H1 (cell line): ENCODE data around the gene MYO9A. TPM values are rescaled to one million over a fixed set of nuclear protein-coding genes. Genes with fewer than 3 reads are reported as not detected.

Experiments used
- CTCF ChIA-PET: fragments of 300-600 bp; sonication (Branson Sonifier 250); formaldehyde crosslinking; loops from one replicate; lab custom pipeline; 2021; ENCODE audit not compliant: partially characterized antibody; lab: Charles Lee
- POLR2A ChIA-PET: fragments of 300-600 bp; sonication (Branson Sonifier 250); formaldehyde crosslinking; loops from one replicate; lab custom pipeline; 2021; ENCODE audit warnings: inconsistent platforms; ENCODE audit not compliant: partially characterized antibody; lab: Charles Lee
- DNase-seq, 2 experiments: peaks; one replicate each; pipeline versions ENCODE4 v3.0.0 to v3.0.0-alpha.2; 2010 to 2022; ENCODE audit warnings: low spot score in 2 of 2, low read depth in 1 of 2, mixed read lengths in 1 of 2
- FAIRE-seq: peaks from 2 replicates; lab custom pipeline; 2011; peaks lifted over from hg19 to GRCh38; lab: Jason Lieb, UNC
- H2AFZ ChIP-seq: 2 replicates; pipeline ENCODE4 v1.8.1; 2012; ENCODE audit warnings: low read length, inconsistent platforms
- H2AK5ac ChIP-seq: 2 replicates; pipeline ENCODE4 v1.6.1; 2013; ENCODE audit warnings: low read depth, low read length
- H2BK120ac ChIP-seq: replicated peaks from 2 replicates; pipeline ENCODE3; 2013; ENCODE audit warnings: low read depth, low read length, inconsistent platforms
- H2BK12ac ChIP-seq: 2 replicates; pipeline ENCODE4 v1.6.1; 2013; ENCODE audit warnings: low read depth, low read length
- H2BK15ac ChIP-seq: 2 replicates; pipeline ENCODE4 v1.6.1; 2013; ENCODE audit warnings: low read length
- H2BK20ac ChIP-seq: 2 replicates; pipeline ENCODE4 v1.6.1; 2013; ENCODE audit warnings: low read length
- H2BK5ac ChIP-seq: 2 replicates; pipeline ENCODE4 v1.6.1; 2013; ENCODE audit warnings: low read depth, low read length
- H3K14ac ChIP-seq: 2 replicates; pipeline ENCODE4 v1.6.1; 2013; ENCODE audit warnings: inconsistent platforms; ENCODE audit not compliant: insufficient read length
- H3K18ac ChIP-seq: 2 replicates; pipeline ENCODE4 v1.6.1; 2013; ENCODE audit warnings: low read length; ENCODE audit errors: extremely low read depth
- H3K23ac ChIP-seq: 2 replicates; pipeline ENCODE4 v1.6.1; 2013; ENCODE audit warnings: inconsistent platforms; ENCODE audit not compliant: insufficient read length
- H3K23me2 ChIP-seq: 2 replicates; pipeline ENCODE4 v1.6.1; 2013; ENCODE audit warnings: low read depth, low read length
- H3K27ac ChIP-seq: 2 replicates; pipeline ENCODE4 v1.6.1; 2011; ENCODE audit warnings: low read depth, low read length, inconsistent platforms
- H3K27me3 ChIP-seq, 4 experiments: replicated peaks in 1 of 4; 1 replicate in 1 of 4; 2 replicates in 3 of 4; pipeline versions ENCODE4 v1.6.1 to v1.8.1; 2011 to 2013; ENCODE audit warnings: low read length in 3 of 4, mild to moderate bottlenecking in 3 of 4, inconsistent platforms in 2 of 4, mixed read lengths in 2 of 4, moderate library complexity in 1 of 4; ENCODE audit not compliant: control insufficient read depth in 3 of 4, insufficient read depth in 3 of 4; ENCODE audit errors: extremely low read depth in 1 of 4
- H3K36me3 ChIP-seq, 4 experiments: 2 replicates each; pipeline versions ENCODE4 v1.6.1 to v1.8.1; 2011 to 2013; ENCODE audit warnings: mild to moderate bottlenecking in 4 of 4, low read length in 3 of 4, moderate library complexity in 2 of 4, control low read depth in 1 of 4, inconsistent platforms in 1 of 4; ENCODE audit not compliant: insufficient read depth in 4 of 4, control insufficient read depth in 2 of 4
- H3K4ac ChIP-seq: replicated peaks from 2 replicates; pipeline ENCODE3; 2013; ENCODE audit warnings: low read length, low read depth, mixed read lengths, inconsistent platforms; ENCODE audit not compliant: insufficient read length
- H3K4me1 ChIP-seq, 4 experiments: replicated peaks in 1 of 4; 1 replicate in 1 of 4; 2 replicates in 3 of 4; pipeline versions ENCODE4 v1.6.1 to v1.8.1; 2011 to 2013; ENCODE audit warnings: low read length in 3 of 4, inconsistent platforms in 2 of 4, mixed read lengths in 1 of 4; ENCODE audit not compliant: insufficient read depth in 4 of 4, control insufficient read depth in 3 of 4
- H3K4me2 ChIP-seq, 2 experiments: 2 replicates each; pipeline versions ENCODE4 v1.6.1 to v1.8.1; 2011 to 2013; ENCODE audit warnings: low read depth in 2 of 2, low read length in 2 of 2, control low read depth in 1 of 2, inconsistent platforms in 1 of 2, mild to moderate bottlenecking in 1 of 2; ENCODE audit not compliant: insufficient read depth in 1 of 2
- H3K4me3 ChIP-seq, 4 experiments: fragments of 200-600, 300-600 bp in 1 of 4; sonication (generic), shearing (Covaris generic), sonication (Bioruptor Twin) in 1 of 4; 2 replicates each; pipeline versions ENCODE4 v1.5.1 to v1.8.1; 2011 to 2016; ENCODE audit warnings: low read length in 4 of 4, low read depth in 3 of 4, control low read depth in 2 of 4, inconsistent platforms in 2 of 4, mild to moderate bottlenecking in 2 of 4, mixed read lengths in 1 of 4, moderate library complexity in 1 of 4; ENCODE audit not compliant: insufficient read depth in 2 of 4; ENCODE audit errors: extremely low read depth in 1 of 4
- H3K56ac ChIP-seq: replicated peaks from 2 replicates; pipeline ENCODE3; 2013; ENCODE audit warnings: low read depth, mild to moderate bottlenecking, mixed read lengths, low read length, inconsistent platforms; ENCODE audit not compliant: insufficient read length
- H3K79me1 ChIP-seq: 2 replicates; pipeline ENCODE4 v1.6.1; 2013; ENCODE audit warnings: low read depth, low read length, control low read depth
- H3K79me2 ChIP-seq, 2 experiments: 2 replicates each; pipeline versions ENCODE4 v1.6.1 to v1.8.1; 2012 to 2013; ENCODE audit warnings: low read length in 2 of 2, mild to moderate bottlenecking in 2 of 2, inconsistent platforms in 1 of 2; ENCODE audit not compliant: insufficient read depth in 2 of 2, control insufficient read depth in 1 of 2
- H3K9ac ChIP-seq, 4 experiments: replicated peaks in 1 of 4; 1 replicate in 1 of 4; 2 replicates in 3 of 4; pipeline versions ENCODE4 v1.6.1 to v1.8.1; 2011 to 2013; ENCODE audit warnings: low read depth in 3 of 4, low read length in 3 of 4, control low read depth in 2 of 4, mild to moderate bottlenecking in 2 of 4, moderate library complexity in 2 of 4, inconsistent platforms in 1 of 4; ENCODE audit errors: extremely low read depth in 1 of 4
- H3K9me3 ChIP-seq, 2 experiments: 2 replicates each; pipeline versions ENCODE4 v1.6.1 to v1.8.1; 2012 to 2013; ENCODE audit warnings: mild to moderate bottlenecking in 2 of 2, moderate library complexity in 2 of 2, control low read depth in 1 of 2, inconsistent platforms in 1 of 2, low read depth in 1 of 2, low read length in 1 of 2, mixed read lengths in 1 of 2; ENCODE audit not compliant: insufficient read depth in 2 of 2
- H4K20me1 ChIP-seq, 2 experiments: replicated peaks in 1 of 2; 2 replicates each; pipeline versions ENCODE3 to v1.8.1; 2011 to 2013; ENCODE audit warnings: inconsistent platforms in 2 of 2, low read length in 2 of 2, mild to moderate bottlenecking in 1 of 2; ENCODE audit not compliant: insufficient read depth in 2 of 2, control insufficient read depth in 1 of 2
- H4K5ac ChIP-seq: 2 replicates; pipeline ENCODE4 v1.6.1; 2013; ENCODE audit warnings: low read length, low read depth, mixed read lengths, inconsistent platforms; ENCODE audit not compliant: insufficient read length
- H4K8ac ChIP-seq: 2 replicates; pipeline ENCODE4 v1.8.0; 2013; ENCODE audit warnings: mild to moderate bottlenecking, moderate library complexity, low read length, inconsistent platforms; ENCODE audit not compliant: insufficient read depth; ENCODE audit errors: extremely low read depth
- H4K91ac ChIP-seq: replicated peaks from 2 replicates; pipeline ENCODE3; 2013; ENCODE audit warnings: low read length, mixed read lengths, inconsistent platforms; ENCODE audit not compliant: insufficient read length
- ASH2L ChIP-seq: fragments of 200-600, 300-600 bp; sonication (generic); IDR thresholded peaks from one replicate; pipeline ENCODE4 v1.7.1; 2017; ENCODE audit warnings: low read length
- BACH1 ChIP-seq: IDR thresholded peaks from 2 replicates; pipeline ENCODE4 v1.6.1; 2012; ENCODE audit warnings: low read length, improper control_type of control experiment
- BRCA1 ChIP-seq: IDR thresholded peaks from 2 replicates; pipeline ENCODE4 v1.6.1; 2012; ENCODE audit warnings: low read depth, low read length, improper control_type of control experiment
- RBBP5 ChIP-seq: IDR thresholded peaks from 2 replicates; pipeline ENCODE4 v1.7.1; 2012; ENCODE audit warnings: low read depth, mild to moderate bottlenecking, inconsistent platforms, low read length, moderate library complexity, borderline replicate concordance
- SP4 ChIP-seq: IDR thresholded peaks from 2 replicates; pipeline ENCODE4 v1.6.1; 2012; ENCODE audit warnings: low read length, inconsistent platforms
- TEAD4 ChIP-seq: IDR thresholded peaks from 2 replicates; pipeline ENCODE4 v1.6.1; 2012; ENCODE audit warnings: low read depth, low read length, inconsistent platforms, mixed read lengths
- ZNF274 ChIP-seq: IDR thresholded peaks from 2 replicates; pipeline ENCODE4 v1.7.0; 2012; ENCODE audit warnings: low read length, borderline replicate concordance; ENCODE audit errors: extremely low read depth
- WGBS, 2 experiments: shearing (Covaris generic) in 1 of 2; methylation state at CpG; one replicate each; pipeline versions ENCODE4 v1.1.6 to v1.1.7; 2013 to 2015; ENCODE audit warnings: low lambda C conversion rate in 2 of 2, mixed read lengths in 2 of 2, inconsistent platforms in 1 of 2, low coverage in 1 of 2, missing lambda C conversion rate in 1 of 2; ENCODE audit not compliant: insufficient replicate concordance in 2 of 2, insufficient coverage in 1 of 2, insufficient read length in 1 of 2; ENCODE audit errors: extremely low coverage in 1 of 2, missing lambda C conversion rate in 1 of 2; 5-methylcytosine and 5-hydroxymethylcytosine counted together
- polyA plus RNA-seq, 7 experiments: library from polyadenylated mRNA; depleted of rRNA in 3 of 7; stranded (reverse) in 5 of 7; unstranded in 2 of 7; fragments of >200 nt in 5 of 7; fragments of 200-250 nt in 2 of 7; gene quantifications; 1 replicate in 5 of 7; 2 replicates in 1 of 7; 4 replicates in 1 of 7; pipeline versions ENCODE4 v1.2.1 to v1.2.3, GENCODE V29; 2011 to 2013; ENCODE audit warnings: missing spikeins in 2 of 7, mixed read lengths in 2 of 7
- total RNA-seq: library from RNA; stranded (reverse); fragmentation: NEBNext Ultra II Directional; extraction: Animal tissue kit (Norgen Biotek cat#: 25700); gene quantifications from 2 replicates; pipeline ENCODE4 v1.2.1, GENCODE V29; 2021

Gene MYO9A
- total and polyA plus RNA-seq, 2 of the 8 experiments (the other 6 are each of a cell fraction or from before 2014, with no cell fraction given): 3.9 to 26.0 TPM

GRCh38 chr15:71781179-71781964, 336.6 kb downstream of the MYO9A start:
- H3K9ac ChIP-seq: no peak overlapping the region
- no peak overlapping the region; the same call in 1 of the 2 replicates for H4K8ac ChIP-seq
- no peak for TF ChIP-seq ZNF274
- no peak for TF ChIP-seq SP4
- no peak for TF ChIP-seq BRCA1
- no peak for TF ChIP-seq TEAD4
- no peak for TF ChIP-seq RBBP5
- TF ChIP-seq ASH2L: no peak
- TF ChIP-seq BACH1: no peak
- H3K4me3 ChIP-seq: no peak overlapping the region
- no peak overlapping the region for H2BK15ac ChIP-seq
- H3K9me3 ChIP-seq: no peaks in the 10 kb centered on the region
- no peak overlapping the region for H2AK5ac ChIP-seq
- no peaks in the 10 kb centered on the region for H3K27me3 ChIP-seq
- H4K20me1 ChIP-seq: no peaks in the 10 kb centered on the region
- H4K91ac ChIP-seq: no peak overlapping the region
- FAIRE-seq (no peak), DNase-seq (no peak)
- ChIA-PET POLR2A (interaction anchor here (2.2 kb wide), 1 partner anchor 29 kb away, joined by 7 read pairs; no protein-coding TSS in a partner anchor), CTCF (interaction anchor here (0.8 to 5.8 kb wide), 18 partner anchors 10 to 388 kb away, joined by 3 to 49 read pairs (median 4); no protein-coding TSS in a partner anchor)
- no peak overlapping the region for H4K5ac ChIP-seq
- H3K56ac ChIP-seq: no peak overlapping the region
- H3K4me2 ChIP-seq: no peak overlapping the region
- no peaks in the 10 kb centered on the region for H3K23me2 ChIP-seq
- no peak overlapping the region for H2BK12ac ChIP-seq
- H3K79me1 ChIP-seq: no peaks in the 10 kb centered on the region
- H3K27ac ChIP-seq: no peak overlapping the region
- no peak overlapping the region for H2BK120ac ChIP-seq
- H3K36me3 ChIP-seq: no peaks in the 10 kb centered on the region
- no peaks in the 10 kb centered on the region for H3K79me2 ChIP-seq
- no peaks in the 10 kb centered on the region; a peak in 3 of 7 replicates for H3K4me1 ChIP-seq
- no peak overlapping the region for H3K18ac ChIP-seq
- no peak overlapping the region for H3K14ac ChIP-seq
- H2AFZ ChIP-seq: no peak overlapping the region
- no peak overlapping the region for H2BK20ac ChIP-seq
- WGBS, 2 experiments: 86% methylated on average over 9 of the region's 9 CpGs; no CpG with 5 or more reads in 1 of the 2 experiments
- H3K4ac ChIP-seq: no peak overlapping the region
- H3K23ac ChIP-seq: no peak overlapping the region
- no peak overlapping the region for H2BK5ac ChIP-seq
